Lower leg skin (tissue), 4 donors: ENCODE data around the gene OR10A2. TPM values are rescaled to one million over a fixed set of nuclear protein-coding genes. Genes with fewer than 3 reads are reported as not detected.

Experiments used
- DNase-seq, 2 donors: peaks; one replicate each; pipeline ENCODE4 v3.0.0-alpha.2; 2019; ENCODE audit warnings: low spot score in 2 of 2
- H3K4me3 ChIP-seq: fragments of 200-600 bp; sonication (generic); 2 replicates; pipeline ENCODE4 v1.5.1; 2017; ENCODE audit warnings: mild to moderate bottlenecking, low read depth; ENCODE audit not compliant: poor library complexity, severe bottlenecking
- POLR2A ChIP-seq, 2 donors: fragments of 450-650 bp; IDR thresholded peaks; one replicate each; pipeline ENCODE4 v1.6.1; 2016 to 2017; ENCODE audit warnings: antibody characterized with exemption in 2 of 2, mild to moderate bottlenecking in 1 of 2, moderate library complexity in 1 of 2
- WGBS, 2 donors: methylation state at CpG; one replicate each; pipeline ENCODE4 v1.1.5; 2018; 5-methylcytosine and 5-hydroxymethylcytosine counted together
- intact Hi-C: fragments of 100-400 bp; cut with DNase I; formaldehyde crosslinking; loops from one replicate; pipeline ENCODE4 v1.15.0; 2023; ENCODE audit warnings: low total_unique reads
- total RNA-seq, 4 donors: library from RNA; depleted of rRNA; stranded (reverse); fragments of >200 nt; gene quantifications; one replicate each; pipeline ENCODE4 v1.1.0, GENCODE V29; 2016
- TF ChIP-seq, protein P1 (sequence below), 3 donors: fragments of 450-650 bp; IDR thresholded peaks; one replicate each; pipeline ENCODE4 v1.5.1; 2016; ENCODE audit warnings: antibody characterized with exemption in 3 of 3, mild to moderate bottlenecking in 3 of 3, moderate library complexity in 2 of 3

Gene OR10A2, protein sequence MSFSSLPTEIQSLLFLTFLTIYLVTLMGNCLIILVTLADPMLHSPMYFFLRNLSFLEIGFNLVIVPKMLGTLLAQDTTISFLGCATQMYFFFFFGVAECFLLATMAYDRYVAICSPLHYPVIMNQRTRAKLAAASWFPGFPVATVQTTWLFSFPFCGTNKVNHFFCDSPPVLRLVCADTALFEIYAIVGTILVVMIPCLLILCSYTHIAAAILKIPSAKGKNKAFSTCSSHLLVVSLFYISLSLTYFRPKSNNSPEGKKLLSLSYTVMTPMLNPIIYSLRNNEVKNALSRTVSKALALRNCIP
- total RNA-seq: not detected

DNA sequence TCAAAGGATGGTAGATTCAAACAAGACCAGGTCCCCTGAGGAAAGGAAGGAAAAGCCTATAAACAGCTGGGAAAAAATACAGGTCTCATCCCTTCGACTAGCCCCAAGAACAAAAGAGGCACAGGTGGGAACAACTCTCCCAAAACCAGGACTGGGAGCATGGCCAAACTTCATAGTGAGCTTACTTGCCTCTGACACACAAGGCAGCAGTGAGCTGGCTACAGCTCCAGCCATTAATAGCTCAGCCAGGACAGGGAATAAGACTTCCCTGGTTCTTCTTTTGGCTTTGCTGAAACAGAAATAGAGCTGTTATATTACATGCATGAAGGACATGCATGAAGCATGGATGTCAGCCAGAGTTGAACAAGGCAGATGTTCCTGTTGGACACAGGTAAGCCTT lies at the start of gene OR10A2:
TSS of gene OR10A2 (plus strand) at position 97 of the 400 bp plus-strand sequence. CDS start 6,698 bp downstream, outside the sequence.
- intact Hi-C loops: no loop called here
- no peak within 1 kb of the TSS for H3K4me3 ChIP-seq
- WGBS, 2 donors: 28 to 33% methylated on average over 1 of the region's 1 CpG
- TF ChIP-seq POLR2A (IDR thresholded peaks at IDR 0.05): no peak
- TF ChIP-seq, protein P1, sequence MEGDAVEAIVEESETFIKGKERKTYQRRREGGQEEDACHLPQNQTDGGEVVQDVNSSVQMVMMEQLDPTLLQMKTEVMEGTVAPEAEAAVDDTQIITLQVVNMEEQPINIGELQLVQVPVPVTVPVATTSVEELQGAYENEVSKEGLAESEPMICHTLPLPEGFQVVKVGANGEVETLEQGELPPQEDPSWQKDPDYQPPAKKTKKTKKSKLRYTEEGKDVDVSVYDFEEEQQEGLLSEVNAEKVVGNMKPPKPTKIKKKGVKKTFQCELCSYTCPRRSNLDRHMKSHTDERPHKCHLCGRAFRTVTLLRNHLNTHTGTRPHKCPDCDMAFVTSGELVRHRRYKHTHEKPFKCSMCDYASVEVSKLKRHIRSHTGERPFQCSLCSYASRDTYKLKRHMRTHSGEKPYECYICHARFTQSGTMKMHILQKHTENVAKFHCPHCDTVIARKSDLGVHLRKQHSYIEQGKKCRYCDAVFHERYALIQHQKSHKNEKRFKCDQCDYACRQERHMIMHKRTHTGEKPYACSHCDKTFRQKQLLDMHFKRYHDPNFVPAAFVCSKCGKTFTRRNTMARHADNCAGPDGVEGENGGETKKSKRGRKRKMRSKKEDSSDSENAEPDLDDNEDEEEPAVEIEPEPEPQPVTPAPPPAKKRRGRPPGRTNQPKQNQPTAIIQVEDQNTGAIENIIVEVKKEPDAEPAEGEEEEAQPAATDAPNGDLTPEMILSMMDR (IDR thresholded peaks at IDR 0.05): no peak
- no peak for DNase-seq

DNA sequence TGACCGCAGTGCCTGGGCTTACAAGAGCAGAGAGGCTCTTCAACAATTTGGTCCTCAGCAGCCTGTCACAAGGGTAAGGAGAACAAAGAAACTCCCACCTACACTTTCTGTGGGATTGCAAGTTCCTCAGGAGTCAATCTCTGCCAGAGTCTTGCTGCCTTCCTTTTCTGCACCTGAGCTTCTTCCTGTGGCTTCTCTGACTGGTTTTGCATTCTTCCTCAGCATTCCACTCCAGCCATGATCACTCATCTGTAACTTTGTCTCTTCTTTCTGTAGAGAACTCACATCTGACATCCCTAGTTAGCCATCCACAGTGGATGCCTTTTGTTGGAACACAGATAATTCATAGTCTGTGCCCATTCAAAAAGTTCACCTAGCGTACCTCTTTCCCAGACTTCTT lies 49.2 kb upstream of the OR10A2 start:
- no peak for TF ChIP-seq POLR2A (IDR thresholded peaks at IDR 0.05)
- TF ChIP-seq, protein P1 (IDR thresholded peaks at IDR 0.05): no peak
- H3K4me3 ChIP-seq: no peak overlapping the region
- no peak for DNase-seq
- WGBS, 2 donors: 67 to 75% methylated on average over 2 of the region's 2 CpGs
- intact Hi-C loops: no loop called here

DNA sequence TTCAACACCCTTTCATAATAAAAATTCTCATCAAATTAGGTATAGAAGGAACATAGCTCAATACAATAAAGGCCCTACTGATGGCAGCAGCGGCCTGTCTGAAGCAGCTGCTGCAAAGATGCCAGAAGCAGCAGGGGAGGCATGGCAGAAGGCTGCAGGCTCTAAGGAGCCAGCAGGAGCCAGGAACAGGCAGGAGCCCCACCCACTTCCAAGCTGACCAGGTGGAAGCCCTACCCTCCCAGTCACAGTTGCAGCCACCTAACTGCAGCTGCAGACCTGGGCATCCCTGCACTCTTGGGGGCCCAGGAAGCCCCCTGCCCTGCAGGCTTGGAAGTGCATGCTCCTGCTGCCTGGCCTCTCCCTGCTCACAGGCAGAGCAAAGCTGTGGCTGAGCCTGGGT lies 45.2 kb upstream of the OR10A2 start:
- H3K4me3 ChIP-seq: no peak overlapping the region
- TF ChIP-seq, protein P1 (IDR thresholded peaks at IDR 0.05): no peak
- TF ChIP-seq POLR2A (IDR thresholded peaks at IDR 0.05): no peak
- intact Hi-C loops: no loop called here
- DNase-seq: no peak
- WGBS, 2 donors: 44 to 71% methylated on average over 1 of the region's 1 CpG

DNA sequence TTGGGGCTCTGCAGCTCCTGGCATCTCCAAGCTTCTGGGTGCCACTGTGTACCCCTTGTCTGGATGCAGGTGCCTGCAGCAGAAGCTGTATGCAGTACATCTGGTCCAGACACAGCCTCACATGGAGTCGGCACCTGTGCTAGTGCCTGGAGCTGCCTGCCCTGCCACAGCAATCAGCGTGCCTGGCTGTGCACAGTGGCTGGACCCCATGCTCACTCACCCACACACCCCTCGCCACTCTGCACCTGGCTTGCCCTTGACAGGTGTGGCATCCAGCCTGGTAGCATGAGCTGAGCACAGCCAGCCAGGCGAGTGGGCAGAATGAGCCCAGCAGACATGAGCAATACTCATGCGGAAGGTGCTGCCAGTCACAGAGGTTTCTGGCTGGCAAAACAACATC lies 43.9 kb upstream of the OR10A2 start:
- intact Hi-C loops: no loop called here
- WGBS, 2 donors: 89 to 97% methylated on average over 4 to 5 of the region's 5 CpGs
- TF ChIP-seq, protein P1 (IDR thresholded peaks at IDR 0.05): no peak
- no peak for TF ChIP-seq POLR2A (IDR thresholded peaks at IDR 0.05)

DNA sequence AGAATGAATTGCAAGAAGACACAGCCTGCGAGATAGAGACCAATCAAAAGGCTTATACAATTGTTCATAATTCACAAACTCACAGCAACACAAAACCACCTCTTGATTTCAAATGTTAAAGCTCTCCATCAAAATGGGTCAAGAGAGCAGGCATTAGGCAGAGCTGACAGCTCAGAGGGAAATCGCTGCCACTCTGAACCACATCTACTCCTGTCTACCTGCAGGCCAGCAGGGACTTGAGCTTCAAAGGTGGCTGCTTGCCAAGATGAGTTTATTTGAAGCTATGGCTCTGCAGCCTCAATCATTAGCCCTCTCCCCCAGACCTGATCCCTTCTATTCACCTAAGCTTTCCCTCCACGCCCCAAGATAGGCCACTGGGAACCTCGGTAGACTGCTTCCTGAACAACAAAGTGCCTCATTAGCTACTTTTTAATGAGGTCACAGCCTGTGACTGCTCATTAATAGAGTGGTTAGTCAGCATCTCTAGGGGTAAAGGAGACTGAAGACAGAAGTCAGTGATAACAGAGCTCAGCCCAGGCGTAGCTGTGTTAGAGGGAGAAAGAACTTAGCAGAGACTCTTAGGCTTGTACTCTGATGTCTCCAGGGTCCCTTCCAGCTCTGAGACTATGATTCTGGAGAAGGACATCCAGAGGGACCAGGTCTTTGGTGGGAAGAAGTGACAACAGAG lies 38.6 kb upstream of the OR10A2 start:
- intact Hi-C loops: no loop called here
- no peak for TF ChIP-seq POLR2A (IDR thresholded peaks at IDR 0.05)
- TF ChIP-seq, protein P1 (IDR thresholded peaks at IDR 0.05): no peak
- WGBS, 2 donors: 69 to 73% methylated on average over 5 of the region's 5 CpGs
- no peak overlapping the region for H3K4me3 ChIP-seq
- no peak for DNase-seq

More for the DNA sequence above, 43.9 kb upstream of the OR10A2 start:
- no peak overlapping the region for H3K4me3 ChIP-seq
- no peak for DNase-seq
